SHP77 treated with DMSO at 0.1 percent for 48 hours (cell line): Measurements from ENCODE around the gene FNDC3B.

ENCODE experiments used
- DNase-seq: peaks from one replicate; lab custom pipeline; 2025; lab: John Stamatoyannopoulos, UW

The FNDC3B gene

GRCh38 chr3:172190980-172191379, 151.6 kb downstream of the FNDC3B start:
- no peak for DNase-seq

GRCh38 chr3:172191629-172192028, 152.3 kb downstream of the FNDC3B start:
- DNase-seq: no peak

- no peak for DNase-seq
These were observed 153.5 kb downstream of the FNDC3B start for GRCh38 chr3:172192830-172193415.

GRCh38 chr3:172193436-172193835, 154.1 kb downstream of the FNDC3B start:
- DNase-seq: no peak

- no peak for DNase-seq
These were observed 155.5 kb downstream of the FNDC3B start for GRCh38 chr3:172194702-172195406.

DNA sequence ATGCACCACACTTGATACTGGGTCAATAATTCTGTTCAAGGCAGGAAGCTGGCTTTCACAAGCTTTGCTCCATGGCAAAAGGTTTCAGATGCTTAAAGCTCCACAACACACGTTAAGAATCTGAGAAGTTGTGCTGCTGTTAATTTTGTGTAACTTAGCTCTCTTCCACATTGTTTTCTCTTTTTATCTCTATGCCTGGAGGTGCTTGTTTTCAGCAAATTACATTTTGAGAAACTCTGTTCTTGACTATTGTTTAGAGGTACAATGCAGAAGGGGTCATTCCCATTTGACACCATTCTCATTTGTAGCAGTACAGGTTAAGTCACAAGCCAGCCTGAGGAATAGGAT, 156.0 kb downstream of the FNDC3B start:
- DNase-seq: no peak

GRCh38 chr3:172197344-172197743, 158.0 kb downstream of the FNDC3B start:
- DNase-seq: no peak

GRCh38 chr3:172198428-172198827, 159.1 kb downstream of the FNDC3B start:
- DNase-seq: no peak

DNA sequence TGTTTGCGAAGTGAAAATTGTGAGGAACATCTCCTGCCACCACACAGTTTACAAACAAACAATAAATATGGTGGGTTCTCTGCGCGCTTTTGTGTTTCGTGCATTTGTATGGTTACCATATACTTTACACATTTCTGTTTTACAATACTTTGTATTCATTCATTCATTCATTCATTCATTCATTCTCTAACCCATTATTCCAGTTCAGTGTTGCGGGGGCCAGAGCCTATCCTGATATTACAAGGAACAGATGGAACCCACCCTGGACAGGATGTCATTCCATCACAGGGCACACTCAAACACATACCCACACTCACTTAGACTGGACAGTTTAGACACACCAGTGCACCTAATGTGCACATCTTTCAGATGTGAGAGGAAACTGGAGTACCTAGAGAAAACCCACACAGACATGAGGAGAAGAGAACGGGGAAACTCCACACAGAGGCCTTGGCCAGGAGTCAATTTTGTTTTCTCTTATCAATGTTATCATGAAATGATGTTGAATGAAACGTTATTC, 160.5 kb downstream of the FNDC3B start:
- no peak for DNase-seq

DNA sequence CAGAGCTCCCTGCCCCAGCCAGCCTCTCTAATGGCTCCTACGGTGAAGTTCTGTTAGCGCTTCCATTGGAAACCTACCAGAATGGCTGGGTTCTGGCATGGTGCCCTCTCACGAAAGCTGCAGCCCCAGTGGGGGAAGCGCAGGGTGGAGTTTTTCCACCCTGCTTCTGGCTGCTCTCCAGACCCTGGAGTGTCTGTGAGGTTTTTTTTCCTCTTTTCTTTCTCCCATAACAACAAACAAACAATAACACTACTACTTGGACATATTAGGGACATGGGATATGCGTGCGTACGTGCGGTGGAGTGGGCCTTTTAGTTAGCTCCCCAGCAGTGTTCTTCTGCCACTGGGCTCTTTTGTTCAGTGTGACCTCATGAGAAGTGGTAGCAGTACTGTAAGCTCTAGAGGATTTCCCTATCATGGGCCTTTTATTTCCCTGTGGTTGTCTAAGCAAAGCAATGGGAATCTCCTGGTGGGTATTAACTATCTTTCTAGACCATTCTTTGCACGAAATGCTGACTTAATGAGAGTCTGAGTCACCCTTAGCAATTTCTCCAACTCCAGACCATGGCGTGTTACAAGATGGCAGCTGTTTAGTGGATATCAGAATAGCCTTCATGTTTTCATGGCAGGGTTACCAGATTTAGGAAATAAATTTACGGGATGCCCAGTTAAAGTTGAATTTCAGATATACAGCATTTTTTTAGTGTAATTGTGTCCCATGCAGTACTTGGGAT, 161.9 kb downstream of the FNDC3B start:
- peak; percentile 84 for DNase-seq

DNA sequence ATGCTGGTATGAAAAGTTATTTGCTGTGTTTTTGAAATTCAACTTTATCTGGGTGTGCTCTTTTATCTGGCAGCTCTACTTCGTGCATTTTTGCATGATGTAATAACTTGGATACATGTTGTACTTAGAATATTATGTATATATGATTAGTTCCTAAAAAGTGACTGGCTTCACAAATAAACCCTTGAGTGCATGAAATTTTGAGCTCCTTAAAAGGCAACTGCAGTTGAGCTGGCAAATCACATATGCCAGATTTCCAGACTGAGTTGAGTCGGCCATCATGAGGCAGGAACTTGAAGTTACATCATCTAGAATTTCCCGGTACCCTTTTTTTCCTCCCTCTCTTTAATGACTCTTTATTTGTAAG, 162.5 kb downstream of the FNDC3B start:
- no peak for DNase-seq

- no peak for DNase-seq
These were observed 163.4 kb downstream of the FNDC3B start for GRCh38 chr3:172202797-172203196.

GRCh38 chr3:172203522-172204258, 164.3 kb downstream of the FNDC3B start:
- DNase-seq: peak; percentile 65

DNA sequence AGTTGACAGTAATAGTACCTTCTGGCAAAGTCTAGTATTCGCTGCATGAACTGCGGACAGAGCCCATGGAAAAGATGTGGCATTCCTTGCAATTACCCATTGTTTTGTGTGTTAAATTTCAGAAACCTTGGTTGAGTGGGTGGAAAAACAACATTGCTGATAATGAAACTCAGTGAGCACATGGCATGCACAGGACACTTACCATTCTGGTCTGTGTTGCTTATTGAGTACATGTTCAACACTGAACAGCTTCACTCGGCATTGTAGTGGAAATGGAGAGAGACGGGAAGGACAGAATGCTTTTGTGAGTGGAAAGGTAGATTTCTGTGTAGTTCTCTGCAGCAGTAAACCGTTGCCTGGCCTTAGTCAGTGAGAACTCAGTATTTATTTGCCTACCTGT, 165.3 kb downstream of the FNDC3B start:
- no peak for DNase-seq

- peak; percentile 39 for DNase-seq
These were observed 169.4 kb downstream of the FNDC3B start for GRCh38 chr3:172208586-172209332.

- peak; percentile 81 for DNase-seq
These were observed 170.2 kb downstream of the FNDC3B start for GRCh38 chr3:172209333-172210321.

GRCh38 chr3:172210355-172210754, 171.0 kb downstream of the FNDC3B start:
- DNase-seq: no peak

- no peak for DNase-seq
These were observed 171.7 kb downstream of the FNDC3B start for GRCh38 chr3:172211123-172211522.

GRCh38 chr3:172213200-172213599, 173.8 kb downstream of the FNDC3B start:
- DNase-seq: no peak

DNA sequence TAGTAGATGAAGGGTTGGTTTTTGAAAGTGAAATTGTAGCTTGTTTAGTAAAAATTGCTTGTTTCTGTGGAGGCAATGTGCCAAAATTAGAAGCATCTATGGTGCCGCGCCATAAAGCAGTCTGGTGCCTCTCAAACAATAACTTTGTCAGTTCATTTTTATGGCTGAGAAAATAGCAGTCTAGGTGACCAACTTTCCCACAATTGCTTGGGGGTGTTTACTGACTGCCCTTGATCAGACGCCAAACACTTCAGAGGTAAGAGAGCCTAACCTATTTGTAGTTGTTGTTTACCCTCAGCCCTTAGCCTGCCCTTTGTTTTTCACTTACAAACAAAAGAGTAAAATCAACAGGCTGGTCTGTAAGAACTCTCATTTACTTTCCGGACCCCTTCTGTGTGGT, 174.5 kb downstream of the FNDC3B start:
- DNase-seq: no peak

GRCh38 chr3:172216267-172216666, 176.9 kb downstream of the FNDC3B start:
- no peak for DNase-seq
